Measurements from ENCODE around the gene SNED1. TPM values are rescaled to one million over a fixed set of nuclear protein-coding genes. Genes with fewer than 3 reads are reported as not detected.

SNED1 gene
- total and polyA plus RNA-seq, 7 donors: 0.69 to 37.1 (median 8.3) TPM

- intact Hi-C loops (cut with DNase I): no loop called here
- Histone ChIP-seq H3K4me3 (no peak overlapping the region), H3K27me3 (peaks cover 0 to 20% (median 0%) of the 10 kb centered on the region in 3 donors), H3K27ac (no peak overlapping the region), H3K4me1 (peaks cover 0 to 18% (median 13%) of the 10 kb centered on the region in 4 donors), H3K36me3 (no peaks in the 10 kb centered on the region), H3K9me3 (no peaks in the 10 kb centered on the region)
- TF ChIP-seq EP300 (IDR thresholded peaks at IDR 0.05): no peak
- no peak for TF ChIP-seq POLR2AphosphoS5 (IDR thresholded peaks at IDR 0.05)
- no peak for TF ChIP-seq POLR2A (IDR thresholded peaks at IDR 0.05)
- no peak for TF ChIP-seq CTCF (IDR thresholded peaks at IDR 0.05)
- DNase-seq: no peak
- WGBS, 2 donors: 91 to 93% methylated on average over 20 of the region's 20 CpGs
These were observed 34.3 kb upstream of the SNED1 start for GRCh38 chr2:240963868-240964703.

DNA sequence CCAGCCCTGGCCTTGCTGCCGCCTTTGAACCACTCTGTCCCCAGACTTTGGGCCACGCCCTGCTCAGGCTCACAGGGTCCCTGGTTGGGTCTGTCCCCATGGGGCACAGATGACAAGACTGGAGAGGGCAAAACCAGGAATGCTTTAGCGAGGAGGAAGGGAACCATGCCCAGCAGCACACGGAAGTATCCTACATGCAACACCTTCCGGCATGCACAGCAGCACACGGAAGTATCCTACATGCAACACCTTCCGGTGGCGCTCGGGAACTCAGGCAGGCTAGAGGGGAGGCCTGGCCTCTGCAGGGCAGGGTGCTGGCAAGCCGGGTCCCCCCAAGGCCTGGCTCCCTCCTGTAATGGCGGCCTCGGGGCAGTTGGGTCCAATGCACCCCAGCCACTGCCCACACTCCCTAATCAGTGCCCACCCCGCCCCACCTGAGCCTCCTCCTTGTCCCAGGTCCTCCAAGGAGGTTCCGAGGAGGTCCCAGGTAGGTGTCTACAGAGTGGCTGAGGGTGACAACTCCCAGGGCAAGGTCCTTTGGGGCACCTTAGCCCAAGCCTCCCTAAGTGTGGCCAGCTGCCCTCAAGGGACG lies 33.6 kb upstream of the SNED1 start:
- Histone ChIP-seq H3K9me3 (no peaks in the 10 kb centered on the region), H3K27ac (no peak overlapping the region), H3K27me3 (peaks cover 0 to 13% (median 0%) of the 10 kb centered on the region in 3 donors), H3K4me1 (peaks cover 0 to 18% (median 13%) of the 10 kb centered on the region in 4 donors), H3K36me3 (no peaks in the 10 kb centered on the region), H3K4me3 (no peak overlapping the region)
- intact Hi-C loops (cut with DNase I): no loop called here
- DNase-seq: no peak
- 92 to 94% methylated on average over 15 of the region's 15 CpGs for WGBS, 2 donors
- no peak for TF ChIP-seq EP300 (IDR thresholded peaks at IDR 0.05)
- TF ChIP-seq POLR2A (IDR thresholded peaks at IDR 0.05): no peak
- no peak for TF ChIP-seq CTCF (IDR thresholded peaks at IDR 0.05)
- TF ChIP-seq POLR2AphosphoS5 (IDR thresholded peaks at IDR 0.05): no peak

- 75 to 84% methylated on average over 22 of the region's 22 CpGs for WGBS, 2 donors
- no peak for TF ChIP-seq EP300 (IDR thresholded peaks at IDR 0.05)
- TF ChIP-seq POLR2AphosphoS5 (IDR thresholded peaks at IDR 0.05): no peak
- no peak for TF ChIP-seq POLR2A (IDR thresholded peaks at IDR 0.05)
- TF ChIP-seq CTCF (IDR thresholded peaks at IDR 0.05): no peak
- DNase-seq: peak; percentile 65
These were observed 33.0 kb upstream of the SNED1 start for GRCh38 chr2:240965296-240965904.

DNA sequence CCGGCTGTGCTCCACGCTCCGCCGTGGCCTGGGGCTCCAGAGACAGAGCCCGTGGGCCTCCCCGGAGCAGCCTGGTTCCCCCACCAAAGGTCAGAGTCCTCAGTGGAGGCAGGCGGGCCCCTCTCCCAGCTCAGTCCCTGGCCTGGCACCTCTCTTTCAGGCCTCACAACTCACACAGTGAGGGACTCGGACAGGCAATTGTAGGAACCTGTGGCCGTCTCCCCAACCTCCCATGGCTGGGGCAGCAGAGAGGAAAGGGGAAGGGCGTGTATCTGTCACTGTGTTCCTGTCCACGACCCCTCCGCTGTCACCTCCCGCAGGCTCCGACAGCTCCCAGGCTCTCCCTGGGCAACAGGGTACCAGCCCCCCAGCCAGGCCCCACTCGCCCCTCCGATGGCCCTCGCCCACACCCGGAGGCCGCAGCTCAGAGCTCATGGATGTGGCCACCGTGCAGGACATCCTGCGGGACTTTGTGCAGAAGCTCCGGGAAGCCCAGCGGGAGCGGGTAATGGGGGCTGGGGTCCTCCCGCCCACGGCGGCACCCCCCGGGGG lies 32.4 kb upstream of the SNED1 start:
- DNase-seq: no peak
- WGBS, 2 donors: 90 to 91% methylated on average over 28 of the region's 28 CpGs
- no peak overlapping the region for H3K27ac ChIP-seq
- H3K4me1 ChIP-seq: peaks cover 0 to 16% (median 5%) of the 10 kb centered on the region in 4 donors
- intact Hi-C loops (cut with DNase I): no loop called here
- TF ChIP-seq EP300 (IDR thresholded peaks at IDR 0.05) (no peak), POLR2A (IDR thresholded peaks at IDR 0.05) (no peak), POLR2AphosphoS5 (IDR thresholded peaks at IDR 0.05) (no peak), CTCF (IDR thresholded peaks at IDR 0.05) (no peak)
- no peaks in the 10 kb centered on the region for H3K9me3 ChIP-seq
- peaks cover 0 to 6% (median 0%) of the 10 kb centered on the region in 3 donors for H3K27me3 ChIP-seq
- H3K4me3 ChIP-seq: no peak overlapping the region
- H3K36me3 ChIP-seq: no peaks in the 10 kb centered on the region

More at GRCh38 chr2:240965296-240965904, 33.0 kb upstream of the SNED1 start:
- Histone ChIP-seq H3K27me3 (peaks cover 0 to 7% (median 0%) of the 10 kb centered on the region in 3 donors), H3K4me3 (no peak overlapping the region), H3K27ac (no peak overlapping the region), H3K4me1 (peaks cover 0 to 18% (median 8%) of the 10 kb centered on the region in 4 donors), H3K36me3 (no peaks in the 10 kb centered on the region), H3K9me3 (no peaks in the 10 kb centered on the region)
- intact Hi-C loops (cut with DNase I): no loop called here

Data from sigmoid colon (tissue), 7 donors.